GM12878 (cell line): ENCODE results near the gene OTOGL. TPM values are rescaled to one million over a fixed set of nuclear protein-coding genes. Genes with fewer than 3 reads are reported as not detected.

Experiments
- ATAC-seq: fragments of 200-7000 bp; cut with Tn5 transposase; 3 replicates; pipeline ENCODE4 v1.9.1; 2020; ENCODE audit warnings: mild to moderate bottlenecking, moderate library complexity
- BruUV-seq: library from RNA; stranded (reverse); fragments of 400-500 nt; replicated peaks from 2 replicates; lab custom pipeline; 2021; lab: Mats Ljungman, UMichigan
- CTCF ChIA-PET: fragments of 300-600 bp; sonication (Branson Sonifier 250); formaldehyde crosslinking; extraction: SDS; loops from one replicate; lab custom pipeline; 2021; ENCODE audit warnings: inconsistent platforms; lab: Yijun Ruan, JAX
- POLR2A ChIA-PET: fragments of 350-600 bp; formaldehyde crosslinking; extraction: SDS; loops from one replicate; lab custom pipeline; 2021; ENCODE audit warnings: inconsistent platforms; lab: Charles Lee
- RAD21 ChIA-PET: fragments of 300-600 bp; sonication (Branson Sonifier 250); formaldehyde crosslinking; loops from one replicate; lab custom pipeline; 2023; ENCODE audit warnings: antibody characterized with exemption; ENCODE audit not compliant: unreplicated experiment; lab: Charles Lee
- SMC1A ChIA-PET: fragments of 300-600 bp; sonication (Branson Sonifier 250); formaldehyde crosslinking; loops from one replicate; lab custom pipeline; 2023; ENCODE audit not compliant: unreplicated experiment, uncharacterized antibody; lab: Charles Lee
- DNase-seq: peaks from one replicate; pipeline ENCODE4 v3.0.0-alpha.2; 2011; ENCODE audit warnings: low read depth, low spot score
- FAIRE-seq: peaks from 3 replicates; lab custom pipeline; 2011; peaks lifted over from hg19 to GRCh38; lab: Jason Lieb, UNC
- H2AFZ ChIP-seq: 2 replicates; pipeline ENCODE4 v1.6.0; 2011; ENCODE audit warnings: low read depth, low read length, control low read depth; ENCODE audit not compliant: control insufficient read depth
- H3K27ac ChIP-seq: 2 replicates; pipeline ENCODE4 v1.5.1; 2011; ENCODE audit warnings: control low read depth; ENCODE audit not compliant: control insufficient read depth, insufficient read depth
- H3K27me3 ChIP-seq, 2 experiments: replicated peaks in 1 of 2; 2 replicates each; pipeline versions ENCODE4 v1.6.0 to v1.6.1; 2011; ENCODE audit warnings: low read length in 1 of 2; ENCODE audit not compliant: control insufficient read depth in 2 of 2, insufficient read depth in 2 of 2
- H3K36me3 ChIP-seq, 2 experiments: 2 replicates each; pipeline ENCODE4 v1.5.1; 2011; ENCODE audit warnings: low read length in 1 of 2; ENCODE audit not compliant: control insufficient read depth in 2 of 2, insufficient read depth in 2 of 2
- H3K4me1 ChIP-seq: 2 replicates; pipeline ENCODE4 v1.6.1; 2011; ENCODE audit warnings: mild to moderate bottlenecking, low read length, moderate library complexity, mixed read lengths; ENCODE audit not compliant: control insufficient read depth, insufficient read depth
- H3K4me2 ChIP-seq: 2 replicates; pipeline ENCODE4 v1.6.0; 2011; ENCODE audit warnings: control low read depth; ENCODE audit not compliant: control insufficient read depth, insufficient read depth
- H3K4me3 ChIP-seq: fragments of 200-600 bp; sonication (generic); 2 replicates; pipeline ENCODE4 v1.5.1; 2016
- H3K79me2 ChIP-seq: 2 replicates; pipeline ENCODE4 v1.6.0; 2011; ENCODE audit warnings: low read length; ENCODE audit not compliant: control insufficient read depth, insufficient read depth
- H3K9ac ChIP-seq: 2 replicates; pipeline ENCODE4 v1.8.0; 2011; ENCODE audit warnings: low read length, control low read depth, mixed read lengths; ENCODE audit not compliant: control insufficient read depth, insufficient read depth
- H3K9me3 ChIP-seq: replicated peaks from 3 replicates; pipeline ENCODE4 v1.5.1; 2011; ENCODE audit warnings: mild to moderate bottlenecking, low read length; ENCODE audit not compliant: control insufficient read depth, insufficient read depth
- H4K20me1 ChIP-seq: 2 replicates; pipeline ENCODE4 v1.6.0; 2011; ENCODE audit not compliant: control insufficient read depth, insufficient read depth
- ASH2L ChIP-seq: fragments of 300-600, 200-600 bp; sonication (generic); IDR thresholded peaks from 2 replicates; pipeline ENCODE4 v1.6.1; 2017; ENCODE audit warnings: low read depth, mild to moderate bottlenecking, borderline replicate concordance
- ATF3 ChIP-seq: IDR thresholded peaks from 2 replicates; pipeline ENCODE4 v1.6.1; 2011; ENCODE audit warnings: low read depth, mild to moderate bottlenecking, low read length, moderate library complexity, borderline replicate concordance; ENCODE audit errors: extremely low read depth
- ATF7 ChIP-seq: fragments of 450-650 bp; IDR thresholded peaks from 2 replicates; pipeline ENCODE4 v1.6.1; 2016; ENCODE audit warnings: low read depth, mild to moderate bottlenecking
- BHLHE40 ChIP-seq, 2 experiments: fragments of 450-650 bp in 1 of 2; IDR thresholded peaks; 2 replicates each; pipeline ENCODE4 v1.6.1; 2011 to 2017; ENCODE audit warnings: low read depth in 2 of 2, borderline replicate concordance in 1 of 2, improper control_type of control experiment in 1 of 2, low read length in 1 of 2, mild to moderate bottlenecking in 1 of 2
- CBX3 ChIP-seq: fragments of 200-600 bp; sonication (generic); IDR thresholded peaks from 2 replicates; pipeline ENCODE4 v1.6.1; 2016; ENCODE audit warnings: low read depth, borderline replicate concordance
- CEBPB ChIP-seq, 2 experiments: fragments of 150-350 bp in 1 of 2; IDR thresholded peaks; 2 replicates each; pipeline ENCODE4 v1.6.1; 2012 to 2014; ENCODE audit warnings: low read depth in 2 of 2, low read length in 2 of 2, borderline replicate concordance in 1 of 2, inconsistent platforms in 1 of 2
- CHD2 ChIP-seq: IDR thresholded peaks from 2 replicates; pipeline ENCODE4 v1.6.1; 2011; ENCODE audit warnings: low read depth, low read length, improper control_type of control experiment, borderline replicate concordance
- DPF2 ChIP-seq: fragments of 450-650 bp; IDR thresholded peaks from 2 replicates; pipeline ENCODE4 v1.6.1; 2017; ENCODE audit warnings: mild to moderate bottlenecking
- ESRRA ChIP-seq: IDR thresholded peaks from 2 replicates; pipeline ENCODE4 v1.6.1; 2012; ENCODE audit warnings: mild to moderate bottlenecking, low read length, improper control_type of control experiment
- GABPA ChIP-seq: IDR thresholded peaks from 2 replicates; pipeline ENCODE4 v1.6.1; 2014; ENCODE audit warnings: antibody characterized with exemption, low read depth, mild to moderate bottlenecking, inconsistent platforms
- GATAD2B ChIP-seq: fragments of 450-650 bp; conservative IDR thresholded peaks from 2 replicates; pipeline ENCODE4 v1.6.1; 2017; ENCODE audit warnings: low read depth, mild to moderate bottlenecking, moderate library complexity
- IRF4 ChIP-seq: IDR thresholded peaks from 2 replicates; pipeline ENCODE4 v1.6.1; 2011; ENCODE audit warnings: low read depth, low read length
- JUNB ChIP-seq: IDR thresholded peaks from 2 replicates; pipeline ENCODE4 v1.6.1; 2016; ENCODE audit warnings: antibody characterized with exemption, mild to moderate bottlenecking
- LARP7 ChIP-seq: fragments of 450-650 bp; IDR thresholded peaks from 2 replicates; pipeline ENCODE4 v1.6.1; 2017; ENCODE audit warnings: mild to moderate bottlenecking
- NRF1 ChIP-seq: conservative IDR thresholded peaks from 2 replicates; pipeline ENCODE4 v1.6.1; 2011; ENCODE audit warnings: mild to moderate bottlenecking, low read depth, low read length, improper control_type of control experiment
- RBBP5 ChIP-seq: fragments of 200-600 bp; sonication (generic); conservative IDR thresholded peaks from 2 replicates; pipeline ENCODE4 v1.6.1; 2016
- SMARCA5 ChIP-seq: fragments of 450-650 bp; IDR thresholded peaks from 2 replicates; pipeline ENCODE4 v1.6.1; 2017; ENCODE audit warnings: mild to moderate bottlenecking
- SREBF1 ChIP-seq: IDR thresholded peaks from 2 replicates; pipeline ENCODE4 v1.6.1; 2012; ENCODE audit warnings: mild to moderate bottlenecking, low read length
- SRF ChIP-seq, 2 experiments: IDR thresholded peaks; 2 replicates each; pipeline ENCODE4 v1.6.1; 2011; ENCODE audit warnings: low read depth in 2 of 2, low read length in 2 of 2, mild to moderate bottlenecking in 1 of 2, moderate library complexity in 1 of 2
- ZBED1 ChIP-seq: IDR thresholded peaks from 2 replicates; pipeline ENCODE4 v1.6.1; 2016; ENCODE audit warnings: borderline replicate concordance
- ZNF207 ChIP-seq: fragments of 450-650 bp; IDR thresholded peaks from 2 replicates; pipeline ENCODE4 v1.6.1; 2014; ENCODE audit warnings: antibody characterized with exemption, mild to moderate bottlenecking, borderline replicate concordance
- ZNF217 ChIP-seq: fragments of 450-650 bp; IDR thresholded peaks from 2 replicates; pipeline ENCODE4 v1.6.1; 2017; ENCODE audit warnings: antibody characterized with exemption, mild to moderate bottlenecking
- in situ Hi-C: fragments of 300-500 bp; cut with MboI; formaldehyde crosslinking; loops from 9 replicates; pipeline ENCODE4 v1.14.3; 2018; ENCODE audit warnings: mixed read lengths
- intact Hi-C: fragments of 100-400 bp; cut with micrococcal nuclease; formaldehyde crosslinking; loops from one replicate; pipeline ENCODE4 v1.14.2; 2022; ENCODE audit not compliant: unreplicated experiment
- polyA plus RNA-seq, 11 experiments: library from polyadenylated mRNA; depleted of rRNA in 4 of 11; unstranded in 6 of 11; stranded (reverse) in 5 of 11; fragments of >200 nt; fragmentation: Nextera tagmentation in 4 of 11; fragmentation: Illumina TruSeq in 1 of 11; extraction: Ambion mirVana in 4 of 11; extraction: Trizol in 1 of 11; gene quantifications; 1 replicate in 1 of 11; 2 replicates in 10 of 11; pipeline versions ENCODE4 v1.2.1 to v1.2.3, GENCODE V29; 2011 to 2016; ENCODE audit warnings: inconsistent platforms in 2 of 11, missing spikeins in 2 of 11, low read depth in 1 of 11
- total RNA-seq, 4 experiments: library from RNA; depleted of rRNA in 3 of 4; stranded (reverse); fragments of >200 nt in 3 of 4; fragmentation: Illumina TruSeq in 1 of 4; extraction: Trizol in 1 of 4; gene quantifications; 2 replicates each; pipeline versions ENCODE4 v1.2.1 to v1.2.3, GENCODE V29; 2013 to 2021

Gene OTOGL
- total and polyA plus RNA-seq, 10 of the 15 experiments (the other 5 are each of a cell fraction or from before 2014, with no cell fraction given): 0.04 to 3.7 (median 0.27) TPM

- TF ChIP-seq SREBF1 (no peak), BHLHE40 (IDR thresholded peaks at IDR 0.05; ENCODE audit: borderline replicate concordance in 1 of 2, low read depth in 2 of 2, low read length in 1 of 2) (no peak)
Observed at GRCh38 chr12:80419644-80420043, 320.3 kb downstream of the OTOGL start (continued).

- Histone ChIP-seq H3K79me2 (no peaks in the 10 kb centered on the region), H3K4me2 (no peak overlapping the region), H3K36me3 (no peaks in the 10 kb centered on the region), H3K4me1 (no peaks in the 10 kb centered on the region), H3K27me3 (no peaks in the 10 kb centered on the region), H3K27ac (no peak overlapping the region), H3K4me3 (no peak overlapping the region), H3K9ac (no peak overlapping the region), H2AFZ (no peak overlapping the region), H3K9me3 (no peaks in the 10 kb centered on the region), H4K20me1 (no peaks in the 10 kb centered on the region)
- FAIRE-seq (no peak), DNase-seq (no peak), ATAC-seq (no peak)
- POLR2A ChIA-PET: no interaction called here
- CTCF ChIA-PET: no interaction called here
- in situ Hi-C loops (no loop called here), intact Hi-C loops (no loop called here)
- BruUV-seq: no TSS peak
- RAD21 ChIA-PET: no interaction called here
- TF ChIP-seq LARP7 (no peak), IRF4 (no peak), CEBPB (IDR thresholded peaks at IDR 0.05; ENCODE audit: borderline replicate concordance in 1 of 2, low read depth in 2 of 2, low read length in 2 of 2) (no peak), ATF3 (no peak), SMARCA5 (no peak), ASH2L (no peak), ESRRA (no peak), RBBP5 (no peak), ZNF207 (no peak), ATF7 (no peak), ZNF217 (no peak), NRF1 (no peak), JUNB (no peak), ZBED1 (no peak), CBX3 (no peak), GABPA (no peak), CHD2 (no peak), GATAD2B (no peak), DPF2 (no peak), SRF (IDR thresholded peaks at IDR 0.05; ENCODE audit: low read depth in 2 of 2, low read length in 2 of 2) (no peak)
- SMC1A ChIA-PET: interaction anchor here (0.7 kb wide), 1 partner anchor 705 kb away, joined by 3 read pairs; no protein-coding TSS in a partner anchor
Observed at GRCh38 chr12:80420075-80420474, 320.7 kb downstream of the OTOGL start.
